Adrenal gland (tissue), 5 donors: Measurements from ENCODE around the gene RAB11FIP2.

Experiments
- CTCF ChIP-seq, 6 experiments: fragments of 450-650 bp in 4 of 6; fragments of 200-600 bp in 2 of 6; sonication (generic) in 1 of 6; IDR thresholded peaks; 1 replicate in 5 of 6; 2 replicates in 1 of 6; pipeline versions ENCODE4 v1.5.1 to v1.8.0; 2016 to 2021; ENCODE audit warnings: antibody characterized with exemption in 6 of 6, mild to moderate bottlenecking in 2 of 6, moderate library complexity in 1 of 6
- POLR2A ChIP-seq, 2 donors: fragments of 450-650 bp; IDR thresholded peaks; one replicate each; pipeline ENCODE4 v1.6.1; 2017; ENCODE audit warnings: antibody characterized with exemption in 2 of 2, mild to moderate bottlenecking in 2 of 2, moderate library complexity in 1 of 2
- donor health status: DM: no; HTN: no; CAD: no.

- no peak for TF ChIP-seq CTCF (IDR thresholded peaks at IDR 0.05)
- TF ChIP-seq POLR2A (IDR thresholded peaks at IDR 0.05), result no peak
These were observed 56.8 kb downstream of the RAB11FIP2 start for GRCh38 chr10:117989962-117990361.
